ENCODE results near the gene B3GALT6.

DNA sequence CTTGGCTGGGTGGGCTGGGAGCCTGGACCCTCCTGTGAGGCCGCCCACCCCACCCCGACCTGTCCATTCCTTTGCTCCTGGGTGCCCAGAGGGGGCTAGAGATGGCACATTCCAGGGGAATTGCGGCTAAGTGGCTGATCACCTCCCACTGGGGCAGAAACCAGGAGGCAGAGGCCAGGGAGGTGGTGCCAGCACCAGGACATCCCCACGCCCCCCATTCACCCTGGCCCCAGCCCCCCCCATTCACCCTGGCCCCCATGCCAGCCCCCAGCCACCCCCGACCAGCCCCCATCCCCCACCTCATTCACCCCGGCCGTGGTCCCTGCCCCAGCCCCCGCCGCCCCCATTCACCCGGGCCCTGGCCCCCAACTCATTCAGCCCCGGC is 8.3 kb downstream of the B3GALT6 start:
- TF ChIP-seq, protein P1, sequence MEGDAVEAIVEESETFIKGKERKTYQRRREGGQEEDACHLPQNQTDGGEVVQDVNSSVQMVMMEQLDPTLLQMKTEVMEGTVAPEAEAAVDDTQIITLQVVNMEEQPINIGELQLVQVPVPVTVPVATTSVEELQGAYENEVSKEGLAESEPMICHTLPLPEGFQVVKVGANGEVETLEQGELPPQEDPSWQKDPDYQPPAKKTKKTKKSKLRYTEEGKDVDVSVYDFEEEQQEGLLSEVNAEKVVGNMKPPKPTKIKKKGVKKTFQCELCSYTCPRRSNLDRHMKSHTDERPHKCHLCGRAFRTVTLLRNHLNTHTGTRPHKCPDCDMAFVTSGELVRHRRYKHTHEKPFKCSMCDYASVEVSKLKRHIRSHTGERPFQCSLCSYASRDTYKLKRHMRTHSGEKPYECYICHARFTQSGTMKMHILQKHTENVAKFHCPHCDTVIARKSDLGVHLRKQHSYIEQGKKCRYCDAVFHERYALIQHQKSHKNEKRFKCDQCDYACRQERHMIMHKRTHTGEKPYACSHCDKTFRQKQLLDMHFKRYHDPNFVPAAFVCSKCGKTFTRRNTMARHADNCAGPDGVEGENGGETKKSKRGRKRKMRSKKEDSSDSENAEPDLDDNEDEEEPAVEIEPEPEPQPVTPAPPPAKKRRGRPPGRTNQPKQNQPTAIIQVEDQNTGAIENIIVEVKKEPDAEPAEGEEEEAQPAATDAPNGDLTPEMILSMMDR (tag by site-specific recombination; IDR thresholded peaks at IDR 0.05): no peak
- TF ChIP-seq, protein P2, sequence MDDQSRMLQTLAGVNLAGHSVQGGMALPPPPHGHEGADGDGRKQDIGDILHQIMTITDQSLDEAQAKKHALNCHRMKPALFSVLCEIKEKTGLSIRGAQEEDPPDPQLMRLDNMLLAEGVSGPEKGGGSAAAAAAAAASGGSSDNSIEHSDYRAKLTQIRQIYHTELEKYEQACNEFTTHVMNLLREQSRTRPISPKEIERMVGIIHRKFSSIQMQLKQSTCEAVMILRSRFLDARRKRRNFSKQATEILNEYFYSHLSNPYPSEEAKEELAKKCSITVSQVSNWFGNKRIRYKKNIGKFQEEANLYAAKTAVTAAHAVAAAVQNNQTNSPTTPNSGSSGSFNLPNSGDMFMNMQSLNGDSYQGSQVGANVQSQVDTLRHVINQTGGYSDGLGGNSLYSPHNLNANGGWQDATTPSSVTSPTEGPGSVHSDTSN (CRISPR knock-in tag; IDR thresholded peaks at IDR 0.05): no peak
- no peak for TF ChIP-seq ZNF48 (tag by site-specific recombination; IDR thresholded peaks at IDR 0.05)
- TF ChIP-seq, protein P3, sequence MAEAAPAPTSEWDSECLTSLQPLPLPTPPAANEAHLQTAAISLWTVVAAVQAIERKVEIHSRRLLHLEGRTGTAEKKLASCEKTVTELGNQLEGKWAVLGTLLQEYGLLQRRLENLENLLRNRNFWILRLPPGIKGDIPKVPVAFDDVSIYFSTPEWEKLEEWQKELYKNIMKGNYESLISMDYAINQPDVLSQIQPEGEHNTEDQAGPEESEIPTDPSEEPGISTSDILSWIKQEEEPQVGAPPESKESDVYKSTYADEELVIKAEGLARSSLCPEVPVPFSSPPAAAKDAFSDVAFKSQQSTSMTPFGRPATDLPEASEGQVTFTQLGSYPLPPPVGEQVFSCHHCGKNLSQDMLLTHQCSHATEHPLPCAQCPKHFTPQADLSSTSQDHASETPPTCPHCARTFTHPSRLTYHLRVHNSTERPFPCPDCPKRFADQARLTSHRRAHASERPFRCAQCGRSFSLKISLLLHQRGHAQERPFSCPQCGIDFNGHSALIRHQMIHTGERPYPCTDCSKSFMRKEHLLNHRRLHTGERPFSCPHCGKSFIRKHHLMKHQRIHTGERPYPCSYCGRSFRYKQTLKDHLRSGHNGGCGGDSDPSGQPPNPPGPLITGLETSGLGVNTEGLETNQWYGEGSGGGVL (tag by site-specific recombination; IDR thresholded peaks at IDR 0.05): no peak
- TF ChIP-seq ZNF335 (tag by site-specific recombination; conservative IDR thresholded peaks at IDR 0.05): no peak
- no peak for TF ChIP-seq ZFP37 (tag by site-specific recombination; IDR thresholded peaks at IDR 0.05)
- TF ChIP-seq, protein P4, sequence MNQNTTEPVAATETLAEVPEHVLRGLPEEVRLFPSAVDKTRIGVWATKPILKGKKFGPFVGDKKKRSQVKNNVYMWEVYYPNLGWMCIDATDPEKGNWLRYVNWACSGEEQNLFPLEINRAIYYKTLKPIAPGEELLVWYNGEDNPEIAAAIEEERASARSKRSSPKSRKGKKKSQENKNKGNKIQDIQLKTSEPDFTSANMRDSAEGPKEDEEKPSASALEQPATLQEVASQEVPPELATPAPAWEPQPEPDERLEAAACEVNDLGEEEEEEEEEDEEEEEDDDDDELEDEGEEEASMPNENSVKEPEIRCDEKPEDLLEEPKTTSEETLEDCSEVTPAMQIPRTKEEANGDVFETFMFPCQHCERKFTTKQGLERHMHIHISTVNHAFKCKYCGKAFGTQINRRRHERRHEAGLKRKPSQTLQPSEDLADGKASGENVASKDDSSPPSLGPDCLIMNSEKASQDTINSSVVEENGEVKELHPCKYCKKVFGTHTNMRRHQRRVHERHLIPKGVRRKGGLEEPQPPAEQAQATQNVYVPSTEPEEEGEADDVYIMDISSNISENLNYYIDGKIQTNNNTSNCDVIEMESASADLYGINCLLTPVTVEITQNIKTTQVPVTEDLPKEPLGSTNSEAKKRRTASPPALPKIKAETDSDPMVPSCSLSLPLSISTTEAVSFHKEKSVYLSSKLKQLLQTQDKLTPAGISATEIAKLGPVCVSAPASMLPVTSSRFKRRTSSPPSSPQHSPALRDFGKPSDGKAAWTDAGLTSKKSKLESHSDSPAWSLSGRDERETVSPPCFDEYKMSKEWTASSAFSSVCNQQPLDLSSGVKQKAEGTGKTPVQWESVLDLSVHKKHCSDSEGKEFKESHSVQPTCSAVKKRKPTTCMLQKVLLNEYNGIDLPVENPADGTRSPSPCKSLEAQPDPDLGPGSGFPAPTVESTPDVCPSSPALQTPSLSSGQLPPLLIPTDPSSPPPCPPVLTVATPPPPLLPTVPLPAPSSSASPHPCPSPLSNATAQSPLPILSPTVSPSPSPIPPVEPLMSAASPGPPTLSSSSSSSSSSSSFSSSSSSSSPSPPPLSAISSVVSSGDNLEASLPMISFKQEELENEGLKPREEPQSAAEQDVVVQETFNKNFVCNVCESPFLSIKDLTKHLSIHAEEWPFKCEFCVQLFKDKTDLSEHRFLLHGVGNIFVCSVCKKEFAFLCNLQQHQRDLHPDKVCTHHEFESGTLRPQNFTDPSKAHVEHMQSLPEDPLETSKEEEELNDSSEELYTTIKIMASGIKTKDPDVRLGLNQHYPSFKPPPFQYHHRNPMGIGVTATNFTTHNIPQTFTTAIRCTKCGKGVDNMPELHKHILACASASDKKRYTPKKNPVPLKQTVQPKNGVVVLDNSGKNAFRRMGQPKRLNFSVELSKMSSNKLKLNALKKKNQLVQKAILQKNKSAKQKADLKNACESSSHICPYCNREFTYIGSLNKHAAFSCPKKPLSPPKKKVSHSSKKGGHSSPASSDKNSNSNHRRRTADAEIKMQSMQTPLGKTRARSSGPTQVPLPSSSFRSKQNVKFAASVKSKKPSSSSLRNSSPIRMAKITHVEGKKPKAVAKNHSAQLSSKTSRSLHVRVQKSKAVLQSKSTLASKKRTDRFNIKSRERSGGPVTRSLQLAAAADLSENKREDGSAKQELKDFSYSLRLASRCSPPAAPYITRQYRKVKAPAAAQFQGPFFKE (tag by site-specific recombination; IDR thresholded peaks at IDR 0.05; ENCODE audit: borderline replicate concordance): no peak
- TF ChIP-seq HOXC10 (CRISPR knock-in tag; IDR thresholded peaks at IDR 0.05): no peak
